Myocyte (in vitro differentiated cells): Measurements from ENCODE around the gene ALX3. TPM values are rescaled to one million over a fixed set of nuclear protein-coding genes. Genes with fewer than 3 reads are reported as not detected.

ENCODE experiments used
- DNase-seq: peaks from one replicate; pipeline ENCODE4 v3.0.0-alpha.2; 2012; ENCODE audit warnings: low read depth
- total RNA-seq: library from RNA; depleted of rRNA; stranded (reverse); fragments of >200 nt; gene quantifications from 2 replicates; pipeline ENCODE4 v1.2.3, GENCODE V29; 2014

The ALX3 gene
- total RNA-seq, 1 donor from 2014 or later = not detected

- no peak for DNase-seq
These were observed 3.0 kb downstream of the ALX3 start for GRCh38 chr1:110067479-110067892.

GRCh38 chr1:110065841-110066240 lies 4.6 kb downstream of the ALX3 start:
- DNase-seq = no peak

GRCh38 chr1:110064576-110065337 lies 5.7 kb downstream of the ALX3 start:
- no peak for DNase-seq

GRCh38 chr1:110063781-110064180 lies 6.7 kb downstream of the ALX3 start:
- no peak for DNase-seq

- DNase-seq = no peak
These were observed 7.9 kb downstream of the ALX3 start for GRCh38 chr1:110062612-110063011.

GRCh38 chr1:110061341-110061740 lies 9.1 kb downstream of the ALX3 start:
- no peak for DNase-seq

GRCh38 chr1:110060662-110061060 lies 9.8 kb downstream of the ALX3 start:
- no peak for DNase-seq

- no peak for DNase-seq
These were observed 10.3 kb downstream of the ALX3 start for GRCh38 chr1:110060034-110060661.

- DNase-seq = no peak
These were observed 11.2 kb downstream of the ALX3 start for GRCh38 chr1:110059133-110059863.

GRCh38 chr1:110058591-110058990 lies 11.9 kb downstream of the ALX3 start:
- DNase-seq = no peak

GRCh38 chr1:110057963-110058518 lies 12.4 kb downstream of the ALX3 start:
- DNase-seq = no peak

- DNase-seq = no peak
These were observed 13.7 kb downstream of the ALX3 start for GRCh38 chr1:110056776-110057175.

- no peak for DNase-seq
These were observed 14.2 kb downstream of the ALX3 start for GRCh38 chr1:110056285-110056683.

GRCh38 chr1:110055493-110056284 lies 14.8 kb downstream of the ALX3 start:
- no peak for DNase-seq

GRCh38 chr1:110053552-110054428 lies 16.7 kb downstream of the ALX3 start:
- peak; percentile 59 for DNase-seq

- DNase-seq = no peak
These were observed 19.2 kb downstream of the ALX3 start for GRCh38 chr1:110051262-110051648.

- DNase-seq = no peak
These were observed 19.7 kb downstream of the ALX3 start for GRCh38 chr1:110050602-110051261.

- no peak for DNase-seq
These were observed 20.5 kb downstream of the ALX3 start for GRCh38 chr1:110049801-110050601.
